ENCODE measurements around the gene SYNJ2BP. TPM values are rescaled to one million over a fixed set of nuclear protein-coding genes. Genes with fewer than 3 reads are reported as not detected.

Gene SYNJ2BP
- total and polyA plus RNA-seq, 7 donors: 13.8 to 44.6 (median 26.0) TPM

- WGBS, 2 donors: 95 to 96% methylated on average over 23 of the region's 23 CpGs
- no peak overlapping the region for H3K27ac ChIP-seq
- H3K4me3 ChIP-seq: no peak overlapping the region
- intact Hi-C loops (cut with DNase I): no loop called here
- DNase-seq: no peak
- peaks cover 0 to 6% (median 0%) of the 10 kb centered on the region in 4 donors for H3K36me3 ChIP-seq
- peaks cover 0 to 7% (median 3%) of the 10 kb centered on the region in 4 donors for H3K4me1 ChIP-seq
- no peak for TF ChIP-seq POLR2A (IDR thresholded peaks at IDR 0.05)
- TF ChIP-seq POLR2AphosphoS5 (IDR thresholded peaks at IDR 0.05): no peak
- TF ChIP-seq CTCF (IDR thresholded peaks at IDR 0.05): no peak
- TF ChIP-seq EP300 (IDR thresholded peaks at IDR 0.05): no peak
- H3K9me3 ChIP-seq: no peaks in the 10 kb centered on the region
- no peaks in the 10 kb centered on the region for H3K27me3 ChIP-seq
Observed at GRCh38 chr14:70398706-70399431, 18.0 kb downstream of the SYNJ2BP start.

DNA sequence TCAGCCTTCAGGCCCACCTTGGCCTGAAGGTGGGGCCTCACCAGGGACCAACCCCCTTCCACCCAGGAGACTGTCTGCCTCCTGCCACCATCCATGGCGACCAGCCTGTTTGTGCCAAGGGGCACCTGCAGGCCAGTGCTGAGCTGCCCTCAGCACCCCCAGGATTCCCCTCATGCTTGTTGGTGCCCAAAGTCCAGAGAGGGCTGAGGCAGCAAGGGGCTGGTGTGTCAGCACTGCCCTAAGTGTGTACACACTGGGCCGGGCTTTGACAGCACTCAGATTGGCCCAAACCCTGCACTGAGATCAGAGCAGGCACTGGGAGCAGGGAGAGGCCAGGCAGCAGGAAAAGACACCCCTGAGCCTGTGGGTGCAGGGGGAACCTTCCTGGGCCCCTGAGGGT, 18.6 kb downstream of the SYNJ2BP start:
- intact Hi-C loops (cut with DNase I): no loop called here
- Histone ChIP-seq H3K4me3 (no peak overlapping the region), H3K9me3 (no peaks in the 10 kb centered on the region), H3K36me3 (peaks cover 0 to 6% (median 0%) of the 10 kb centered on the region in 4 donors), H3K27me3 (no peaks in the 10 kb centered on the region), H3K27ac (no peak overlapping the region), H3K4me1 (peaks cover 0 to 4% (median under 1%) of the 10 kb centered on the region in 4 donors)
- no peak for DNase-seq
- TF ChIP-seq CTCF (IDR thresholded peaks at IDR 0.05): no peak
- TF ChIP-seq EP300 (IDR thresholded peaks at IDR 0.05): no peak
- TF ChIP-seq POLR2A (IDR thresholded peaks at IDR 0.05): no peak
- no peak for TF ChIP-seq POLR2AphosphoS5 (IDR thresholded peaks at IDR 0.05)
- WGBS, 2 donors: 97 to 98% methylated on average over 2 of the region's 2 CpGs

- Histone ChIP-seq H3K9me3 (no peaks in the 10 kb centered on the region), H3K4me1 (no peaks in the 10 kb centered on the region), H3K27me3 (no peaks in the 10 kb centered on the region), H3K4me3 (no peak overlapping the region), H3K27ac (no peak overlapping the region), H3K36me3 (peaks cover 0 to 6% (median 0%) of the 10 kb centered on the region in 4 donors)
- DNase-seq: no peak
- intact Hi-C loops (cut with DNase I): no loop called here
- 96 to 99% methylated on average over 2 of the region's 2 CpGs for WGBS, 2 donors
- no peak for TF ChIP-seq POLR2AphosphoS5 (IDR thresholded peaks at IDR 0.05)
- no peak for TF ChIP-seq EP300 (IDR thresholded peaks at IDR 0.05)
- no peak for TF ChIP-seq POLR2A (IDR thresholded peaks at IDR 0.05)
- no peak for TF ChIP-seq CTCF (IDR thresholded peaks at IDR 0.05)
Observed at GRCh38 chr14:70397746-70398145, 19.1 kb downstream of the SYNJ2BP start.

DNA sequence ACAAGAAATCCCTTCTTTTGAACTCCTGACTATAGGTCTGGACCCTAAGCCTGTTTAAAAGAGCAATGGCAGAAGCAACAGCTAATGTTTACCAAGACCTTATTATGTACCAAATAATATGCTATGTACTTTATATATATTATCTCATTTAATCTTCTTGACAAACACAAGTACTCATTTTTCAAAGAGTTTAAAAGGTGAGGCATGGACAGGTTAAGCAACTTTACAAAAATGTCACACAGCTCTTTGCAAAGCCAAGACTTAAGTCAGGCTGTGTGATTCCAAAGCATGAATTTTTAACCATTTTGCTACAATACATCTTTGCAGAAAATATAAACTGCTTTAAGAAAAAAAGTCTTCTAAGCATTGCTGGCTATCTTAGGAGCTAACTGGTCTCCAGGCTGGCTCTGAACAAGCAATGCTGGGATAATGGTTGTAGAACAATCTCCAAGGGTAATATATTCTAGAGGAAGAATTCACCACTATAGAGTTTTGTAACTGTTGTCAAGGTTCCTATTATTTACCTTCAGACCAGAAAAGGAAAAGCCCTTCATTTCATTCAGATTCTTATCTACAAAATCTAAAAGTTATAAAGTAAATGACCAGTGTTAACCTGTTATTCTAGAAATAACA, 22.1 kb downstream of the SYNJ2BP start:
- H3K4me3 ChIP-seq: no peak overlapping the region
- intact Hi-C loops (cut with DNase I): no loop called here

More for the DNA sequence above, 22.1 kb downstream of the SYNJ2BP start:
- TF ChIP-seq POLR2A (IDR thresholded peaks at IDR 0.05) (no peak), CTCF (IDR thresholded peaks at IDR 0.05) (no peak), POLR2AphosphoS5 (IDR thresholded peaks at IDR 0.05) (no peak), EP300 (IDR thresholded peaks at IDR 0.05) (no peak)
- no peak overlapping the region for H3K27ac ChIP-seq
- H3K36me3 ChIP-seq: peaks cover 0 to 6% (median 0%) of the 10 kb centered on the region in 4 donors
- DNase-seq: no peak
- no peaks in the 10 kb centered on the region for H3K9me3 ChIP-seq
- no peaks in the 10 kb centered on the region for H3K4me1 ChIP-seq
- no peaks in the 10 kb centered on the region for H3K27me3 ChIP-seq

All from sigmoid colon (tissue), 7 donors.